ENCODE measurements around the gene PTPRN2. TPM values are rescaled to one million over a fixed set of nuclear protein-coding genes. Genes with fewer than 3 reads are reported as not detected.

The PTPRN2 gene
- total and polyA plus RNA-seq, 7 donors, result 0.47 to 0.82 (median 0.51) TPM

Other genes with a start within 250 kb of the PTPRN2 start
- 1 to 10 TPM; 2.2 to 3.8 (median 3.2) TPM for gene NCAPG2, start 117.0 kb upstream of the PTPRN2 start, total RNA-seq
- gene NCAPG2, start 117.0 kb upstream of the PTPRN2 start, polyA plus RNA-seq, result 1 to 10 TPM; 1.9 to 3.3 (median 1.9) TPM
- 10 to 100 TPM; 35.9 to 63.4 (median 54.1) TPM for gene ESYT2, start 241.7 kb upstream of the PTPRN2 start, total RNA-seq
- 10 to 100 TPM; 27.5 to 44.0 (median 28.5) TPM for gene ESYT2, start 241.7 kb upstream of the PTPRN2 start, polyA plus RNA-seq

Measured in psoas muscle (tissue), 7 donors.